IMR-90 (cell line): Measurements from ENCODE around the gene NUDT15. TPM values are rescaled to one million over a fixed set of nuclear protein-coding genes. Genes with fewer than 3 reads are reported as not detected.

Experiments
- ATAC-seq: fragments of 200-7000 bp; cut with Tn5 transposase; 2 replicates; pipeline ENCODE4 v1.9.1; 2020; ENCODE audit warnings: low read depth, mild to moderate bottlenecking, moderate library complexity
- BruUV-seq: library from RNA; stranded (reverse); fragments of 400-500 nt; replicated peaks from 2 replicates; lab custom pipeline; 2021; lab: Mats Ljungman, UMichigan
- CTCF ChIA-PET: fragments of 300-600 bp; formaldehyde crosslinking; extraction: SDS; loops from one replicate; lab custom pipeline; 2021; ENCODE audit warnings: antibody characterized with exemption; lab: Yijun Ruan, JAX
- POLR2A ChIA-PET: fragments of 300-600 bp; sonication (Branson Sonifier 250); formaldehyde crosslinking; loops from one replicate; lab custom pipeline; 2022; ENCODE audit warnings: antibody characterized with exemption; ENCODE audit not compliant: unreplicated experiment; lab: Charles Lee
- DNase-seq: peaks from one replicate; pipeline ENCODE4 v3.0.0; 2013
- H2AFZ ChIP-seq: replicated peaks from 2 replicates; pipeline ENCODE3; 2013; ENCODE audit warnings: low read length, mild to moderate bottlenecking; ENCODE audit not compliant: poor library complexity
- H2AK5ac ChIP-seq: 2 replicates; pipeline ENCODE4 v1.6.1; 2013; ENCODE audit warnings: low read depth, low read length, inconsistent platforms
- H2AK9ac ChIP-seq: replicated peaks from 2 replicates; pipeline ENCODE3; 2013; ENCODE audit warnings: mild to moderate bottlenecking, low read depth, low read length, moderate library complexity; ENCODE audit not compliant: poor library complexity
- H2BK120ac ChIP-seq: 2 replicates; pipeline ENCODE4 v1.6.1; 2013; ENCODE audit warnings: low read depth, low read length, inconsistent platforms
- H2BK15ac ChIP-seq: 3 replicates; pipeline ENCODE4 v1.6.1; 2013; ENCODE audit warnings: low read depth, low read length, inconsistent platforms
- H2BK20ac ChIP-seq: 2 replicates; pipeline ENCODE4 v1.6.1; 2013; ENCODE audit warnings: low read depth, mild to moderate bottlenecking, inconsistent platforms, low read length, moderate library complexity
- H2BK5ac ChIP-seq: 2 replicates; pipeline ENCODE4 v1.6.1; 2013; ENCODE audit warnings: mild to moderate bottlenecking, low read depth, low read length, inconsistent platforms; ENCODE audit not compliant: poor library complexity, severe bottlenecking
- H3K14ac ChIP-seq: replicated peaks from 2 replicates; pipeline ENCODE4 v1.6.1; 2013; ENCODE audit warnings: low read depth, low read length, inconsistent platforms
- H3K18ac ChIP-seq: 2 replicates; pipeline ENCODE4 v1.6.1; 2013; ENCODE audit warnings: low read depth, low read length, control low read depth
- H3K23ac ChIP-seq: 2 replicates; pipeline ENCODE4 v1.6.1; 2013; ENCODE audit warnings: low read depth, low read length, inconsistent platforms
- H3K27ac ChIP-seq: 2 replicates; pipeline ENCODE4 v1.5.1; 2013; ENCODE audit warnings: mild to moderate bottlenecking, control low read depth, low read length; ENCODE audit not compliant: insufficient read depth
- H3K27me3 ChIP-seq: 2 replicates; pipeline ENCODE4 v1.6.1; 2013; ENCODE audit warnings: low read length; ENCODE audit not compliant: control insufficient read depth, insufficient read depth
- H3K36me3 ChIP-seq: 2 replicates; pipeline ENCODE4 v1.6.1; 2013; ENCODE audit warnings: low read length, mixed read lengths; ENCODE audit not compliant: control insufficient read depth, insufficient read depth
- H3K4ac ChIP-seq: 2 replicates; pipeline ENCODE4 v1.6.1; 2013; ENCODE audit warnings: low read depth, low read length, inconsistent platforms
- H3K4me1 ChIP-seq: 2 replicates; pipeline ENCODE4 v1.6.1; 2013; ENCODE audit warnings: low read length, mixed read lengths; ENCODE audit not compliant: control insufficient read depth, insufficient read depth
- H3K4me2 ChIP-seq: 2 replicates; pipeline ENCODE4 v1.6.1; 2013; ENCODE audit warnings: low read depth, mild to moderate bottlenecking, control low read depth, low read length, moderate library complexity
- H3K4me3 ChIP-seq: 2 replicates; pipeline ENCODE4 v1.5.1; 2013; ENCODE audit warnings: low read depth, mild to moderate bottlenecking, control low read depth, low read length, moderate library complexity; ENCODE audit not compliant: insufficient read depth
- H3K56ac ChIP-seq: 2 replicates; pipeline ENCODE4 v1.6.1; 2013; ENCODE audit warnings: low read length, inconsistent platforms; ENCODE audit not compliant: insufficient read depth; ENCODE audit errors: extremely low read depth
- H3K79me1 ChIP-seq, 2 experiments: 2 replicates each; pipeline ENCODE4 v1.6.1; 2013; ENCODE audit warnings: low read length in 2 of 2, inconsistent platforms in 1 of 2, low read depth in 1 of 2
- H3K9ac ChIP-seq: 2 replicates; pipeline ENCODE4 v1.6.1; 2013; ENCODE audit warnings: low read depth, low read length, control low read depth
- H3K9me1 ChIP-seq: 2 replicates; pipeline ENCODE4 v1.6.1; 2013; ENCODE audit warnings: low read length, inconsistent platforms; ENCODE audit not compliant: insufficient read depth
- H3K9me3 ChIP-seq: 2 replicates; pipeline ENCODE4 v1.6.1; 2013; ENCODE audit warnings: low read length; ENCODE audit not compliant: control insufficient read depth, insufficient read depth
- H4K20me1 ChIP-seq: 2 replicates; pipeline ENCODE4 v1.6.1; 2013; ENCODE audit warnings: low read length, inconsistent platforms; ENCODE audit not compliant: insufficient read depth
- H4K5ac ChIP-seq: 2 replicates; pipeline ENCODE4 v1.6.1; 2013; ENCODE audit warnings: mild to moderate bottlenecking, low read depth, low read length, control low read depth
- H4K8ac ChIP-seq, 2 experiments: 2 replicates each; pipeline ENCODE4 v1.6.1; 2013; ENCODE audit warnings: low read depth in 2 of 2, low read length in 2 of 2, control low read depth in 1 of 2, inconsistent platforms in 1 of 2
- H4K91ac ChIP-seq: 2 replicates; pipeline ENCODE4 v1.6.1; 2013; ENCODE audit warnings: low read depth, low read length, inconsistent platforms; ENCODE audit not compliant: insufficient read depth
- BHLHE40 ChIP-seq: fragments of 150-350 bp; IDR thresholded peaks from 2 replicates; pipeline ENCODE4 v1.6.1; 2016; ENCODE audit warnings: mild to moderate bottlenecking, low read depth, low read length
- CEBPB ChIP-seq: IDR thresholded peaks from 2 replicates; pipeline ENCODE4 v1.6.1; 2012; ENCODE audit warnings: low read depth, low read length, improper control_type of control experiment
- CHD1 ChIP-seq: IDR thresholded peaks from 2 replicates; pipeline ENCODE4 v1.6.1; 2012; ENCODE audit warnings: low read depth, low read length, improper control_type of control experiment
- CTCF ChIP-seq: conservative IDR thresholded peaks from 2 replicates; pipeline ENCODE4 v1.5.1; 2012; ENCODE audit warnings: mild to moderate bottlenecking, low read depth, low read length, improper control_type of control experiment
- MAZ ChIP-seq: IDR thresholded peaks from 2 replicates; pipeline ENCODE4 v1.6.1; 2012; ENCODE audit warnings: low read depth, mild to moderate bottlenecking, low read length, improper control_type of control experiment, moderate library complexity, borderline replicate concordance
- MXI1 ChIP-seq: IDR thresholded peaks from 2 replicates; pipeline ENCODE4 v1.6.1; 2012; ENCODE audit warnings: low read depth, mild to moderate bottlenecking, low read length, moderate library complexity, borderline replicate concordance
- NFE2L2 ChIP-seq: fragments of 150-350 bp; IDR thresholded peaks from 2 replicates; pipeline ENCODE4 v1.6.1; 2016; ENCODE audit warnings: low read depth, mild to moderate bottlenecking, low read length
- POLR2A ChIP-seq: IDR thresholded peaks from 2 replicates; pipeline ENCODE4 v1.6.1; 2012; ENCODE audit warnings: mild to moderate bottlenecking, low read depth, low read length
- RAD21 ChIP-seq: IDR thresholded peaks from 2 replicates; pipeline ENCODE4 v1.6.1; 2012; ENCODE audit warnings: low read length, improper control_type of control experiment
- RCOR1 ChIP-seq: IDR thresholded peaks from 2 replicates; pipeline ENCODE4 v1.6.1; 2012; ENCODE audit warnings: mild to moderate bottlenecking, low read length, improper control_type of control experiment; ENCODE audit not compliant: insufficient replicate concordance
- RFX5 ChIP-seq: IDR thresholded peaks from 2 replicates; pipeline ENCODE4 v1.8.0; 2012; ENCODE audit warnings: low read depth, mild to moderate bottlenecking, low read length, moderate library complexity
- SMC3 ChIP-seq: fragments of 150-350 bp; IDR thresholded peaks from 2 replicates; pipeline ENCODE4 v1.6.1; 2016; ENCODE audit warnings: low read depth, mild to moderate bottlenecking, antibody characterized with exemption, low read length, moderate library complexity
- WGBS, 2 experiments: methylation state at CpG; one replicate each; pipeline versions ENCODE4 v1.1.5 to v1.1.7; 2013; ENCODE audit warnings: missing lambda C conversion rate in 2 of 2; ENCODE audit not compliant: insufficient read length in 1 of 2; ENCODE audit errors: extremely low coverage in 2 of 2; 5-methylcytosine and 5-hydroxymethylcytosine counted together
- dilution Hi-C: fragments of 300-500 bp; cut with HindIII; formaldehyde crosslinking; loops from one replicate; pipeline ENCODE4 v1.14.3; 2018; ENCODE audit warnings: low sequenced_read_pairs; ENCODE audit not compliant: unreplicated experiment
- in situ Hi-C: fragments of 300-500 bp; cut with MboI; formaldehyde crosslinking; loops from 3 replicates; pipeline ENCODE4 v1.14.3; 2019; ENCODE audit warnings: low sequenced_read_pairs, inconsistent platforms, mixed read lengths
- intact Hi-C: fragments of 100-400 bp; cut with micrococcal nuclease; formaldehyde crosslinking; loops from 2 replicates; pipeline ENCODE4 v1.10.0; 2022
- polyA plus RNA-seq, 3 experiments: library from polyadenylated mRNA; depleted of rRNA; stranded (reverse); fragments of >200 nt; gene quantifications; 2 replicates each; pipeline ENCODE4 v1.2.3, GENCODE V29; 2012; ENCODE audit warnings: low replicate concordance in 1 of 3
- total RNA-seq: library from RNA; depleted of rRNA; stranded (reverse); fragments of >200 nt; gene quantifications from 2 replicates; pipeline ENCODE4 v1.2.3, GENCODE V29; 2012
- TF ChIP-seq, protein P1 (sequence below): fragments of 150-350 bp; IDR thresholded peaks from 2 replicates; pipeline ENCODE4 v1.6.1; 2017; ENCODE audit warnings: mild to moderate bottlenecking, antibody characterized with exemption, low read length, low read depth
- TF ChIP-seq, protein P2 (sequence below): fragments of 150-350 bp; IDR thresholded peaks from 2 replicates; pipeline ENCODE4 v1.6.1; 2016; ENCODE audit warnings: low read depth, mild to moderate bottlenecking, low read length, moderate library complexity, borderline replicate concordance

NUDT15 gene
- total and polyA plus RNA-seq, 2 of the 4 experiments (the other 2 are of a cell fraction) = 13.1 to 14.2 TPM

GRCh38 chr13:48029859-48030258, 7.7 kb upstream of the NUDT15 start:
- Histone ChIP-seq H4K20me1 (no peaks in the 10 kb centered on the region), H2AK9ac (no peak overlapping the region), H3K18ac (no peak overlapping the region), H3K36me3 (no peaks in the 10 kb centered on the region), H2AK5ac (no peak overlapping the region), H3K56ac (no peak overlapping the region), H2AFZ (no peak overlapping the region), H2BK120ac (no peak overlapping the region), H2BK5ac (no peak overlapping the region), H3K4ac (no peak overlapping the region), H4K8ac (no peak overlapping the region), H3K9me3 (peaks cover 6% of the 10 kb centered on the region; the same call in 1 of the 2 replicates), H3K4me1 (no peaks in the 10 kb centered on the region), H3K14ac (no peak overlapping the region), H3K9me1 (no peaks in the 10 kb centered on the region), H3K4me2 (no peak overlapping the region), H3K27ac (no peak overlapping the region), H2BK15ac (no peak overlapping the region), H3K4me3 (no peak overlapping the region), H4K91ac (no peak overlapping the region), H3K79me1 (no peaks in the 10 kb centered on the region), H3K23ac (no peak overlapping the region), H3K27me3 (no peaks in the 10 kb centered on the region), H2BK20ac (no peak overlapping the region), H4K5ac (no peak overlapping the region), H3K9ac (no peak overlapping the region)
- TF ChIP-seq RAD21 (no peak), NFE2L2 (no peak), MAZ (no peak), POLR2A (no peak), BHLHE40 (no peak), CEBPB (no peak), RFX5 (no peak), CTCF (no peak), MXI1 (no peak), RCOR1 (no peak), CHD1 (no peak), SMC3 (no peak)
- TF ChIP-seq, protein P1, sequence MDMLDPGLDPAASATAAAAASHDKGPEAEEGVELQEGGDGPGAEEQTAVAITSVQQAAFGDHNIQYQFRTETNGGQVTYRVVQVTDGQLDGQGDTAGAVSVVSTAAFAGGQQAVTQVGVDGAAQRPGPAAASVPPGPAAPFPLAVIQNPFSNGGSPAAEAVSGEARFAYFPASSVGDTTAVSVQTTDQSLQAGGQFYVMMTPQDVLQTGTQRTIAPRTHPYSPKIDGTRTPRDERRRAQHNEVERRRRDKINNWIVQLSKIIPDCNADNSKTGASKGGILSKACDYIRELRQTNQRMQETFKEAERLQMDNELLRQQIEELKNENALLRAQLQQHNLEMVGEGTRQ = no peak
- TF ChIP-seq, protein P2, sequence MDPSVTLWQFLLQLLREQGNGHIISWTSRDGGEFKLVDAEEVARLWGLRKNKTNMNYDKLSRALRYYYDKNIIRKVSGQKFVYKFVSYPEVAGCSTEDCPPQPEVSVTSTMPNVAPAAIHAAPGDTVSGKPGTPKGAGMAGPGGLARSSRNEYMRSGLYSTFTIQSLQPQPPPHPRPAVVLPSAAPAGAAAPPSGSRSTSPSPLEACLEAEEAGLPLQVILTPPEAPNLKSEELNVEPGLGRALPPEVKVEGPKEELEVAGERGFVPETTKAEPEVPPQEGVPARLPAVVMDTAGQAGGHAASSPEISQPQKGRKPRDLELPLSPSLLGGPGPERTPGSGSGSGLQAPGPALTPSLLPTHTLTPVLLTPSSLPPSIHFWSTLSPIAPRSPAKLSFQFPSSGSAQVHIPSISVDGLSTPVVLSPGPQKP = no peak
- no CpG with 5 or more reads among the region's 2 CpGs for WGBS, 2 experiments
- DNase-seq = no peak
- ChIA-PET POLR2A (no interaction called here), CTCF (no interaction called here)
- dilution Hi-C loops = no loop called here
- intact Hi-C loops = no loop called here
- no TSS peak for BruUV-seq
- ATAC-seq = no peak
- in situ Hi-C loops = no loop called here
